Kidney (tissue), 14 donors: ENCODE measurements around the gene RNF123. TPM values are rescaled to one million over a fixed set of nuclear protein-coding genes. Genes with fewer than 3 reads are reported as not detected.

ENCODE experiments used
- DNase-seq, 5 donors: peaks; one replicate each; pipeline ENCODE4 v3.0.0-alpha.2; 2013 to 2020
- FAIRE-seq: peaks from 2 replicates; lab custom pipeline; 2012; peaks lifted over from hg19 to GRCh38; lab: Jason Lieb, UNC
- H3K27ac ChIP-seq, 2 donors: one replicate each; pipeline ENCODE4 v1.7.0; 2013; ENCODE audit warnings: low read depth in 2 of 2, low read length in 2 of 2, inconsistent platforms in 1 of 2
- H3K27me3 ChIP-seq: one replicate; pipeline ENCODE4 v1.7.1; 2013; ENCODE audit warnings: low read length, inconsistent platforms; ENCODE audit not compliant: control insufficient read depth, insufficient read depth
- H3K36me3 ChIP-seq, 3 donors: one replicate each; pipeline versions ENCODE4 v1.7.0 to v1.7.1; 2013; ENCODE audit warnings: low read length in 3 of 3, control low read depth in 1 of 3, inconsistent platforms in 1 of 3; ENCODE audit not compliant: insufficient read depth in 3 of 3, control insufficient read depth in 2 of 3
- H3K4me1 ChIP-seq, 3 donors: one replicate each; pipeline versions ENCODE4 v1.7.0 to v1.7.1; 2013; ENCODE audit warnings: low read length in 3 of 3, inconsistent platforms in 1 of 3, low read depth in 1 of 3; ENCODE audit not compliant: control insufficient read depth in 2 of 3, insufficient read depth in 2 of 3
- H3K4me3 ChIP-seq, 3 donors: one replicate each; pipeline versions ENCODE4 v1.7.0 to v1.8.1; 2013; ENCODE audit warnings: low read length in 3 of 3, control low read depth in 1 of 3, inconsistent platforms in 1 of 3
- H3K9ac ChIP-seq, 3 donors: one replicate each; pipeline versions ENCODE4 v1.7.0 to v1.7.1; 2013; ENCODE audit warnings: low read length in 3 of 3, control low read depth in 1 of 3, inconsistent platforms in 1 of 3
- H3K9me3 ChIP-seq, 3 donors: one replicate each; pipeline versions ENCODE4 v1.7.0 to v1.7.1; 2013; ENCODE audit warnings: low read length in 3 of 3, control low read depth in 1 of 3, inconsistent platforms in 1 of 3; ENCODE audit not compliant: control insufficient read depth in 2 of 3, insufficient read depth in 1 of 3
- intact Hi-C: fragments of 100-400 bp; cut with DNase I; formaldehyde crosslinking; loops from one replicate; pipeline ENCODE4 v1.11.1; 2022
- polyA plus RNA-seq: library from polyadenylated mRNA; stranded (reverse); fragments of 350-450 nt; fragmentation: Illumina TruSeq; extraction: RNeasy Lipid Tissue Mini Kit (QIAGEN cat#74804); gene quantifications from one replicate; pipeline ENCODE4 v1.2.3, GENCODE V29; 2014; ENCODE audit warnings: low read depth, low replicate concordance; ENCODE audit not compliant: insufficient read depth
- total RNA-seq: library from RNA; stranded (reverse); fragmentation: NEBNext Ultra II Directional; extraction: Animal tissue kit (Norgen Biotek cat#: 25700); gene quantifications from one replicate; pipeline ENCODE4 v1.2.1, GENCODE V29; 2021
- TF ChIP-seq, protein P1 (sequence below): IDR thresholded peaks from 3 replicates; pipeline ENCODE4 v1.5.1; 2012; ENCODE audit warnings: mild to moderate bottlenecking, moderate library complexity, borderline replicate concordance; ENCODE audit not compliant: insufficient read depth; ENCODE audit errors: extremely low read depth
- donor health status: control.
- donor health status: control.
- donor health status: control.
- donor health status: control.
- donor health status: control.
- donor health status: DM: yes; HTN: yes; CAD: no.
- donor health status: Normal renal cell carcinoma (clear cell type).

The RNF123 gene
- total and polyA plus RNA-seq, 2 donors from 2014 or later: 41.7 to 43.7 TPM

DNA sequence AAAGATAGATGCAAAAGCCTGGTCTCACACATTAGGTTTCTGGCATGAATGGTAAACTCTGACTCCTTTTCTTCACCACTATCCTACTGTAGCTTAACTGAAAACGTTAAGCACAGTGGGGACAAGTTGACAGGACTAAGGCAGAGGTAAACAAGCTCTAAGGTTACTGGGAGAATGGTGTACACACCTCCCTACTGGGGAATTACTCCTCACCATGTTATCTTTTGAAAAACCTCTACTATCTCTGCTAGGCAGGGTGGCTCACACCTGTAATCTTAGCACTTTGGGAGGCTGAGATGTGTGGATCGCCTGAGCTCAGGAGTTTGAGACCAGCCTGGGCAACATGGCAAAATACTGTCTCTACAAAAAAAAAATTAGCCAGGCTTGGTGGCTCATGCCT is 67.8 kb downstream of the RNF123 start:
- no peak overlapping the region for H3K4me3 ChIP-seq

DNA sequence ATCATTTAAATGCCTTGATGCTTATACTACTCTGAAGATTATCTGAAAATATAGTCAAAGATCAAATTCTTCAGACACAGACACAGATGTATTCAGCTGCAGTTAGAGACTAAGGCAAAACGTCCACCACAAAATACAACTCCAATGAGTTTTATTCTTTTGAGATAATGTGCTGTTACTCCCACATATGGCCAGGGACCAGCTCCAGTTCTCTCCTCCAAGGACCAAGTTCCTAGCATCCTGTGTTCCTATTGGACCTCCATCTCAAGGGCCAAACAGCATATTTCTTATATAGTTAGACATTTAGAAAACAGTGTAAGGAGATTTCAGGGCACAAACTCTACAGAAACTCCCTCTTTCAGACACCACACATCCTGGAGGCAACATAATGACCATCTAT is 69.9 kb downstream of the RNF123 start:
- TF ChIP-seq, protein P1, sequence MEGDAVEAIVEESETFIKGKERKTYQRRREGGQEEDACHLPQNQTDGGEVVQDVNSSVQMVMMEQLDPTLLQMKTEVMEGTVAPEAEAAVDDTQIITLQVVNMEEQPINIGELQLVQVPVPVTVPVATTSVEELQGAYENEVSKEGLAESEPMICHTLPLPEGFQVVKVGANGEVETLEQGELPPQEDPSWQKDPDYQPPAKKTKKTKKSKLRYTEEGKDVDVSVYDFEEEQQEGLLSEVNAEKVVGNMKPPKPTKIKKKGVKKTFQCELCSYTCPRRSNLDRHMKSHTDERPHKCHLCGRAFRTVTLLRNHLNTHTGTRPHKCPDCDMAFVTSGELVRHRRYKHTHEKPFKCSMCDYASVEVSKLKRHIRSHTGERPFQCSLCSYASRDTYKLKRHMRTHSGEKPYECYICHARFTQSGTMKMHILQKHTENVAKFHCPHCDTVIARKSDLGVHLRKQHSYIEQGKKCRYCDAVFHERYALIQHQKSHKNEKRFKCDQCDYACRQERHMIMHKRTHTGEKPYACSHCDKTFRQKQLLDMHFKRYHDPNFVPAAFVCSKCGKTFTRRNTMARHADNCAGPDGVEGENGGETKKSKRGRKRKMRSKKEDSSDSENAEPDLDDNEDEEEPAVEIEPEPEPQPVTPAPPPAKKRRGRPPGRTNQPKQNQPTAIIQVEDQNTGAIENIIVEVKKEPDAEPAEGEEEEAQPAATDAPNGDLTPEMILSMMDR: no peak
- no peak overlapping the region for H3K27ac ChIP-seq
- no peaks in the 10 kb centered on the region for H3K27me3 ChIP-seq
- no peaks in the 10 kb centered on the region for H3K9me3 ChIP-seq
- FAIRE-seq (no peak), DNase-seq (peak in 2 of 5 donors; percentile 5 to 58)
- H3K9ac ChIP-seq: no peak overlapping the region
- peaks cover 0 to 4% (median 0%) of the 10 kb centered on the region in 3 donors for H3K4me1 ChIP-seq
- no peak overlapping the region for H3K4me3 ChIP-seq
- intact Hi-C loops: no loop called here
- no peaks in the 10 kb centered on the region for H3K36me3 ChIP-seq

More for the DNA sequence above, 67.8 kb downstream of the RNF123 start:
- H3K27ac ChIP-seq: no peak overlapping the region
- intact Hi-C loops: no loop called here
- no peak overlapping the region for H3K9ac ChIP-seq
- no peaks in the 10 kb centered on the region for H3K27me3 ChIP-seq
- H3K9me3 ChIP-seq: no peaks in the 10 kb centered on the region
- TF ChIP-seq, protein P1: no peak
- no peak for DNase-seq
- peaks cover 0 to 4% (median 0%) of the 10 kb centered on the region in 3 donors for H3K4me1 ChIP-seq
- H3K36me3 ChIP-seq: no peaks in the 10 kb centered on the region
- FAIRE-seq: no peak

DNA sequence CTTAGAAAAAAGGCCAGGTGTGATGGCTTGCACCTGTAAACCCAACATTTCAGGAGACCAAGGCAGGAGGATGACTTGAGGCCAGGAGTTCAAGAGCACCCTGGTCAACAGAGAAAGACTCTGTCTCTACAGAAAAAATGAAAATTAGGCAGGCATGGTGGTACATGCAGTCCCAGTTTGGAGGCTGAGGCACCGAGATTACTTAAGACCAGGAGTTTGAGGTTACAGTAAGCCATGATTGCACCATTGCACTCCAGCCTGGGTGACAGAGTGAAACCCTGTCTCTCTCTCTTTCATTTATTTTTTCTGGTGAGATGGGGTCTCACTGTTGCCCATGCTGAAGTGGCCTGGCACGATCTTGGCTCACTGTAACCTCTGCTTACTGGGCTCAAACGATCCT is 72.3 kb downstream of the RNF123 start:
- TF ChIP-seq, protein P1: no peak
- FAIRE-seq: no peak
- Histone ChIP-seq H3K4me1 (no peaks in the 10 kb centered on the region), H3K36me3 (no peaks in the 10 kb centered on the region), H3K4me3 (no peak overlapping the region), H3K27ac (no peak overlapping the region), H3K9me3 (no peaks in the 10 kb centered on the region), H3K27me3 (no peaks in the 10 kb centered on the region), H3K9ac (no peak overlapping the region)
- no peak for DNase-seq
- intact Hi-C loops: no loop called here

DNA sequence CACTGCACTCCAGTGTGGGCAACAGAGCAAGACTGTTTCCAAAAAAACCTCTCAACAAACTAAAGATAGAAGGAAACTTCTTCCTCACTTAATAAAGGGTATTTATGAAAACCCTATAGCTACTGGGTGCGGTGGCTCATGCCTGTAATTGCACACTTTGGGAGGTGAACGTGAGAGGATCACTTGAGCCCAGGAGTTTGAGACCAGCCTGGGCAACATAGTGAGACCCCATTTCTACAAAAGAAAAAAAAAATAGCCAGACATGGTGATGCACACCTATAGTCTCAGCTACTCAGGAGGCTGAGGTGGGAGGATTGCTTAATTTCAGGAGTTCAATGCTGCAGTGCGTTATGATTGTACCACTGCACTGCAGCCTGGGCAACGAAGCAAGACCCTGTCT is 74.6 kb downstream of the RNF123 start:
- TF ChIP-seq, protein P1: no peak
- no peak overlapping the region for H3K27ac ChIP-seq
- FAIRE-seq: no peak
- no peak overlapping the region for H3K9ac ChIP-seq
- H3K9me3 ChIP-seq: no peaks in the 10 kb centered on the region
- intact Hi-C loops: no loop called here
- no peaks in the 10 kb centered on the region for H3K4me1 ChIP-seq
- no peak for DNase-seq
- no peak overlapping the region for H3K4me3 ChIP-seq
- H3K27me3 ChIP-seq: no peaks in the 10 kb centered on the region
- no peaks in the 10 kb centered on the region for H3K36me3 ChIP-seq
